T-helper 2 cell treated with Interferon-gamma antibody and Interleukin-4, amounts not matched to agents 5 μg/mL and 100 μg/mL, for 36 hours (primary cell): ENCODE data around the gene PCNX2.

Source experiments
- DNase-seq: peaks from one replicate; pipeline ENCODE4 v3.0.0; 2021; ENCODE audit warnings: low spot score
- H3K27ac Mint-ChIP-seq: one replicate; pipeline ENCODE4 v1.8.0; 2021; ENCODE audit warnings: mild to moderate bottlenecking, mixed read lengths
- H3K27me3 Mint-ChIP-seq: one replicate; pipeline ENCODE4 v1.8.0; 2021; ENCODE audit warnings: low read depth, mixed read lengths
- H3K36me3 Mint-ChIP-seq: one replicate; pipeline ENCODE4 v1.8.0; 2021; ENCODE audit warnings: low read depth, mixed read lengths
- H3K4me1 Mint-ChIP-seq: one replicate; pipeline ENCODE4 v1.8.0; 2021; ENCODE audit warnings: low read depth, mixed read lengths
- H3K4me3 Mint-ChIP-seq: one replicate; pipeline ENCODE4 v1.8.0; 2022; ENCODE audit warnings: mild to moderate bottlenecking, moderate library complexity, mixed read lengths
- H3K9me3 Mint-ChIP-seq: one replicate; pipeline ENCODE4 v1.8.0; 2021; ENCODE audit warnings: mixed read lengths

The PCNX2 gene

GRCh38 chr1:233293556-233294446 lies 1.7 kb downstream of the PCNX2 start:
- peaks cover 27% of the 10 kb centered on the region for H3K4me1 Mint-ChIP-seq
- H3K9me3 Mint-ChIP-seq: no peaks in the 10 kb centered on the region
- no peak for DNase-seq
- peak overlapping the region; percentile 30 for H3K4me3 Mint-ChIP-seq
- peaks cover 2% of the 10 kb centered on the region for H3K36me3 Mint-ChIP-seq
- H3K27ac Mint-ChIP-seq: no peak overlapping the region
- H3K27me3 Mint-ChIP-seq: no peaks in the 10 kb centered on the region

- H3K27me3 Mint-ChIP-seq: no peaks in the 10 kb centered on the region
- peaks cover 11% of the 10 kb centered on the region for H3K36me3 Mint-ChIP-seq
- peaks cover 22% of the 10 kb centered on the region for H3K4me1 Mint-ChIP-seq
- H3K27ac Mint-ChIP-seq: no peak overlapping the region
- H3K9me3 Mint-ChIP-seq: no peaks in the 10 kb centered on the region
- no peak overlapping the region for H3K4me3 Mint-ChIP-seq
- DNase-seq: no peak
Observed at GRCh38 chr1:233290396-233291034, 5.0 kb downstream of the PCNX2 start.

GRCh38 chr1:233289676-233290075 lies 5.8 kb downstream of the PCNX2 start:
- H3K4me3 Mint-ChIP-seq: no peak overlapping the region
- H3K36me3 Mint-ChIP-seq: peaks cover 11% of the 10 kb centered on the region
- H3K27me3 Mint-ChIP-seq: no peaks in the 10 kb centered on the region
- H3K27ac Mint-ChIP-seq: no peak overlapping the region
- H3K9me3 Mint-ChIP-seq: no peaks in the 10 kb centered on the region
- H3K4me1 Mint-ChIP-seq: peaks cover 18% of the 10 kb centered on the region
- DNase-seq: no peak

- no peak for DNase-seq
- peaks cover 2% of the 10 kb centered on the region for H3K27me3 Mint-ChIP-seq
- H3K9me3 Mint-ChIP-seq: no peaks in the 10 kb centered on the region
- H3K4me3 Mint-ChIP-seq: peak overlapping the region; percentile 73
- peak overlapping the region; percentile 44 for H3K27ac Mint-ChIP-seq
- peaks cover 11% of the 10 kb centered on the region for H3K36me3 Mint-ChIP-seq
- peaks cover 23% of the 10 kb centered on the region for H3K4me1 Mint-ChIP-seq
Observed at GRCh38 chr1:233282582-233282886, 13.0 kb downstream of the PCNX2 start.

GRCh38 chr1:233281711-233282581 lies 13.6 kb downstream of the PCNX2 start:
- Mint-ChIP-seq H3K9me3 (no peaks in the 10 kb centered on the region), H3K4me1 (peaks cover 23% of the 10 kb centered on the region), H3K36me3 (peaks cover 16% of the 10 kb centered on the region), H3K4me3 (peak overlapping the region; percentile 73), H3K27me3 (peaks cover 2% of the 10 kb centered on the region), H3K27ac (peak overlapping the region; percentile 44)
- peak; percentile 35 for DNase-seq

- Mint-ChIP-seq H3K9me3 (no peaks in the 10 kb centered on the region), H3K36me3 (peaks cover 17% of the 10 kb centered on the region), H3K27me3 (peaks cover 2% of the 10 kb centered on the region), H3K4me1 (peaks cover 24% of the 10 kb centered on the region), H3K27ac (no peak overlapping the region), H3K4me3 (no peak overlapping the region)
- DNase-seq: no peak
Observed at GRCh38 chr1:233279971-233280370, 15.6 kb downstream of the PCNX2 start.

- no peaks in the 10 kb centered on the region for H3K9me3 Mint-ChIP-seq
- H3K27ac Mint-ChIP-seq: no peak overlapping the region
Observed at GRCh38 chr1:233278631-233279030, 16.9 kb downstream of the PCNX2 start.

GRCh38 chr1:233277637-233278606 lies 17.6 kb downstream of the PCNX2 start:
- H3K27me3 Mint-ChIP-seq: peaks cover under 1% of the 10 kb centered on the region
- no peak overlapping the region for H3K27ac Mint-ChIP-seq
- DNase-seq: no peak
- no peaks in the 10 kb centered on the region for H3K9me3 Mint-ChIP-seq
- H3K4me1 Mint-ChIP-seq: peaks cover 26% of the 10 kb centered on the region
- H3K36me3 Mint-ChIP-seq: peaks cover 21% of the 10 kb centered on the region
- no peak overlapping the region for H3K4me3 Mint-ChIP-seq

More at GRCh38 chr1:233278631-233279030, 16.9 kb downstream of the PCNX2 start:
- H3K4me1 Mint-ChIP-seq: peaks cover 30% of the 10 kb centered on the region
- no peak overlapping the region for H3K4me3 Mint-ChIP-seq
- peaks cover 2% of the 10 kb centered on the region for H3K27me3 Mint-ChIP-seq
- peaks cover 21% of the 10 kb centered on the region for H3K36me3 Mint-ChIP-seq
- no peak for DNase-seq

GRCh38 chr1:233269656-233270055 lies 25.9 kb downstream of the PCNX2 start:
- Mint-ChIP-seq H3K4me3 (no peak overlapping the region), H3K27ac (no peak overlapping the region), H3K4me1 (peaks cover 14% of the 10 kb centered on the region), H3K36me3 (peaks cover 24% of the 10 kb centered on the region), H3K27me3 (no peaks in the 10 kb centered on the region), H3K9me3 (no peaks in the 10 kb centered on the region)
- DNase-seq: no peak

- Mint-ChIP-seq H3K27me3 (no peaks in the 10 kb centered on the region), H3K27ac (no peak overlapping the region), H3K9me3 (no peaks in the 10 kb centered on the region), H3K36me3 (peaks cover 21% of the 10 kb centered on the region), H3K4me1 (peaks cover 9% of the 10 kb centered on the region), H3K4me3 (no peak overlapping the region)
- DNase-seq: no peak
Observed at GRCh38 chr1:233268389-233269022, 27.0 kb downstream of the PCNX2 start.

- peaks cover 37% of the 10 kb centered on the region for H3K36me3 Mint-ChIP-seq
Observed at GRCh38 chr1:233261695-233262094, 33.8 kb downstream of the PCNX2 start.

GRCh38 chr1:233261206-233261605 lies 34.3 kb downstream of the PCNX2 start:
- H3K36me3 Mint-ChIP-seq: peaks cover 34% of the 10 kb centered on the region
- H3K9me3 Mint-ChIP-seq: no peaks in the 10 kb centered on the region
- peaks cover 6% of the 10 kb centered on the region for H3K4me1 Mint-ChIP-seq
- no peaks in the 10 kb centered on the region for H3K27me3 Mint-ChIP-seq
- DNase-seq: no peak
- H3K27ac Mint-ChIP-seq: no peak overlapping the region
- peak overlapping the region; percentile 2 for H3K4me3 Mint-ChIP-seq

More at GRCh38 chr1:233261695-233262094, 33.8 kb downstream of the PCNX2 start:
- Mint-ChIP-seq H3K4me3 (no peak overlapping the region), H3K4me1 (peaks cover 6% of the 10 kb centered on the region), H3K27me3 (no peaks in the 10 kb centered on the region), H3K27ac (no peak overlapping the region), H3K9me3 (no peaks in the 10 kb centered on the region)
- DNase-seq: no peak
